Breast epithelium (tissue), 4 donors: ENCODE results near the gene EVA1B. TPM values are rescaled to one million over a fixed set of nuclear protein-coding genes. Genes with fewer than 3 reads are reported as not detected.

Experiments
- DNase-seq, 2 donors: peaks; one replicate each; pipeline ENCODE4 v3.0.0-alpha.2; 2019; ENCODE audit warnings: low spot score in 2 of 2
- H3K27ac ChIP-seq, 2 donors: fragments of 200-600 bp; sonication (generic) in 1 of 2; one replicate each; pipeline ENCODE4 v1.5.1; 2016 to 2019; ENCODE audit warnings: mild to moderate bottlenecking in 1 of 2
- H3K27me3 ChIP-seq, 2 donors: fragments of 200-600 bp; sonication (generic) in 1 of 2; one replicate each; pipeline versions ENCODE4 v1.5.1 to v1.6.0; 2017 to 2019; ENCODE audit warnings: control low read depth in 1 of 2, mild to moderate bottlenecking in 1 of 2
- H3K36me3 ChIP-seq: fragments of 200-600 bp; one replicate; pipeline ENCODE4 v1.5.1; 2019
- H3K4me1 ChIP-seq, 2 donors: fragments of 200-600 bp; sonication (generic); one replicate each; pipeline ENCODE4 v1.5.1; 2016 to 2019; ENCODE audit warnings: control low read depth in 1 of 2
- H3K4me3 ChIP-seq, 3 donors: fragments of 200-600 bp; sonication (generic); 1 replicate in 2 of 3; 2 replicates in 1 of 3; pipeline ENCODE4 v1.5.1; 2016 to 2019; ENCODE audit warnings: mild to moderate bottlenecking in 3 of 3, moderate library complexity in 2 of 3
- H3K9me3 ChIP-seq, 2 donors: fragments of 200-600 bp; sonication (generic) in 1 of 2; one replicate each; pipeline ENCODE4 v1.5.1; 2016 to 2019; ENCODE audit warnings: control low read depth in 1 of 2
- CTCF ChIP-seq, 3 donors: fragments of 450-650 bp; IDR thresholded peaks; one replicate each; pipeline ENCODE4 v1.5.1; 2016 to 2017; ENCODE audit warnings: antibody characterized with exemption in 3 of 3, mild to moderate bottlenecking in 3 of 3, moderate library complexity in 3 of 3
- POLR2A ChIP-seq: fragments of 450-650 bp; IDR thresholded peaks from one replicate; pipeline ENCODE4 v1.6.1; 2016; ENCODE audit warnings: antibody characterized with exemption, mild to moderate bottlenecking, moderate library complexity
- POLR2AphosphoS5 ChIP-seq, 3 donors: sonication (generic); formaldehyde crosslinking; IDR thresholded peaks; one replicate each; pipeline ENCODE4 v1.6.1; 2017; ENCODE audit warnings: antibody characterized with exemption in 3 of 3
- intact Hi-C: fragments of 100-400 bp; cut with DNase I; formaldehyde crosslinking; loops from one replicate; pipeline ENCODE4 v1.15.1; 2023; ENCODE audit warnings: low total_unique reads
- total RNA-seq, 3 donors: library from RNA; depleted of rRNA; stranded (reverse); fragments of >200 nt; gene quantifications; one replicate each; pipeline ENCODE4 v1.1.0, GENCODE V29; 2016

EVA1B gene
- total RNA-seq, 3 donors from 2014 or later, result 62.1 to 129 (median 118) TPM

DNA sequence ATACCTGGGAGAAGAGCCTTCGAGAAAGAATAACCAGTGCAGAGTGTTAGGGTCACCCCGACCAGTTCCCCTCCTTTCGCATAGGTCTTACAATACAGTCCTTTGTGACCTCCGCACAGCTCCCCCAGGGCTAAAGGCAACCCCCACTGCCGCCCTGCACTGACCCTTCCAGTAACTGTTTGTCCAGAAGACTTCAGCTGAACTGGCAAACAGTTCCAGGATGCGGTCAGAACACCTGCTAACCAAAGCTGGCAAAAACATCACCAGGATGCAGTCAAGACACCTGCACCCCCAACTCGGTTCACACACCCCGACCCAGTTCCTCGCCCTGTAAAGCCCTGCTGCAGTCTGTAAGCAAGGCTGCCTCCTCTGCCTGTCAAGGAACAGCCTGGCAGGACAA lies 6.4 kb upstream of the EVA1B start:
- H3K27ac ChIP-seq, result peak overlapping the region; percentile 41 to 82
- no peak for TF ChIP-seq POLR2AphosphoS5 (IDR thresholded peaks at IDR 0.05)
- TF ChIP-seq POLR2A, result no peak
- no peak for TF ChIP-seq CTCF (IDR thresholded peaks at IDR 0.05)
- no peaks in the 10 kb centered on the region for H3K4me1 ChIP-seq
- DNase-seq, result peak in 1 of 2 donors; percentile 74
- no peaks in the 10 kb centered on the region for H3K9me3 ChIP-seq
- peak overlapping the region in 2 of 3 donors; percentile 23 to 49 for H3K4me3 ChIP-seq
- no peaks in the 10 kb centered on the region for H3K27me3 ChIP-seq
- intact Hi-C loops, result no loop called here
- no peaks in the 10 kb centered on the region for H3K36me3 ChIP-seq

GRCh38 chr1:36328713-36329112 lies 5.3 kb upstream of the EVA1B start:
- Histone ChIP-seq H3K4me1 (peaks cover 0 to 10% of the 10 kb centered on the region in 2 donors), H3K27ac (peak overlapping the region; percentile 52 to 81), H3K9me3 (no peaks in the 10 kb centered on the region), H3K4me3 (no peak overlapping the region), H3K36me3 (no peaks in the 10 kb centered on the region), H3K27me3 (no peaks in the 10 kb centered on the region)
- intact Hi-C loops, result no loop called here
- no peak for DNase-seq
- no peak for TF ChIP-seq CTCF (IDR thresholded peaks at IDR 0.05)
- TF ChIP-seq POLR2AphosphoS5 (IDR thresholded peaks at IDR 0.05), result peak in 2 of 3 donors; percentile 16 to 33

DNA sequence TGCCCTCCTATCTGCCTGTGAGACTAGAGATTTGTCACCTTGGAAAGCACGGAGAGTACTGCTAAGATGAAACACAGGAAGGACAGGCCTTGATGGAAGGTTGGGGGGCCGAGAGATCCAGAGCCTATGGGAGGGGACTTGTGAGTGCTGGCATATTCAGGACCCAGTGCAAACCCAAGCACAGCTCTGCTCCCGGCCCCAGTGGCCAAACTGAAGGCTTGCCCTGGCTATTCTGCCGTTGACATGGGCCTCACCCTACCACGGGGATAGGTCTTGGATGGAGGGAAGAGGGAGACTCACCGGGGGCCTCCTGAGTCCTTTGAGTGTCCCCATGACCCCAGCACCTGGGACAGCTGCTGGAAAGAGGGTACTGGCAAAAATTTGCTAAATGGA lies 4.6 kb upstream of the EVA1B start:
- no peaks in the 10 kb centered on the region for H3K36me3 ChIP-seq
- peaks cover 0 to 10% of the 10 kb centered on the region in 2 donors for H3K4me1 ChIP-seq
- no peaks in the 10 kb centered on the region for H3K27me3 ChIP-seq
- DNase-seq, result no peak
- H3K4me3 ChIP-seq, result no peak overlapping the region
- intact Hi-C loops, result no loop called here
- peak overlapping the region; percentile 52 to 81 for H3K27ac ChIP-seq
- H3K9me3 ChIP-seq, result no peaks in the 10 kb centered on the region
- TF ChIP-seq POLR2AphosphoS5 (IDR thresholded peaks at IDR 0.05) (no peak), POLR2A (no peak)

GRCh38 chr1:36327421-36328087 lies 4.1 kb upstream of the EVA1B start:
- TF ChIP-seq CTCF (IDR thresholded peaks at IDR 0.05) (no peak), POLR2AphosphoS5 (IDR thresholded peaks at IDR 0.05) (no peak)
- H3K4me1 ChIP-seq, result peaks cover 3 to 10% of the 10 kb centered on the region in 2 donors
- H3K9me3 ChIP-seq, result no peaks in the 10 kb centered on the region
- H3K27me3 ChIP-seq, result no peaks in the 10 kb centered on the region
- DNase-seq, result no peak
- intact Hi-C loops, result no loop called here
- H3K4me3 ChIP-seq, result no peak overlapping the region
- H3K27ac ChIP-seq, result peak overlapping the region; percentile 52 to 81
- H3K36me3 ChIP-seq, result no peaks in the 10 kb centered on the region

DNA sequence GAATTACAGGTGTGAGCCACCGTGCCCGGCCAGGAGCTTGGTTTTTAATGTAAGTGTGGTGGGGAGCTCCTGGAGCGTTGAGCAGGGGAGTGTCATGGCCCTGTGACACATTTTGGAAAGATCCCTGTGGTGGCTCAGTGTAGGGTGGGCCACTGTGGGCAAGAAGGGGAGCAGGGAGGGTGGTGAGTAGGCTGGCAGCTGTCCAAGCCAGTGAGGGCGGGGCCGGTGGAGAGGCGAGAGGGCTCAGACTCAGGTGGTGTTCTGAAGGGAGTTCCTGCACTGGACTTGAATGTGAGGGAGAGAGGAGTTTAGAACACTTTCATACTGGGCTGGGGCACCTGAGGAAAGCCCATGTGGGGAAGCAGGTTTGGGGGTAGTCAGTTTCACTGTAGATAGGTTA lies 3.1 kb upstream of the EVA1B start:
- Histone ChIP-seq H3K36me3 (no peaks in the 10 kb centered on the region), H3K4me1 (peaks cover 3 to 10% of the 10 kb centered on the region in 2 donors), H3K27me3 (no peaks in the 10 kb centered on the region), H3K27ac (peak overlapping the region in 1 of 2 donors; percentile 81), H3K9me3 (no peaks in the 10 kb centered on the region), H3K4me3 (no peak overlapping the region)
- intact Hi-C loops, result no loop called here
- no peak for DNase-seq
- TF ChIP-seq CTCF (IDR thresholded peaks at IDR 0.05) (no peak), POLR2A (no peak), POLR2AphosphoS5 (IDR thresholded peaks at IDR 0.05) (no peak)
